Measurements from ENCODE around the gene LRRC45. TPM values are rescaled to one million over a fixed set of nuclear protein-coding genes. Genes with fewer than 3 reads are reported as not detected.

The LRRC45 gene
- total and polyA plus RNA-seq, 2 experiments from 2014 or later = 16.1 to 40.7 TPM

GRCh38 chr17:82064433-82065192 lies 41.5 kb downstream of the LRRC45 start (continued):
- TF ChIP-seq ZNF462 (CRISPR knock-in tag; IDR thresholded peaks at IDR 0.05) (no peak), ZNF331 (CRISPR knock-in tag; IDR thresholded peaks at IDR 0.05; ENCODE audit: low read depth) (no peak), NANOG (IDR thresholded peaks at IDR 0.05; ENCODE audit: borderline replicate concordance) (no peak), POLR2AphosphoS5 (IDR thresholded peaks at IDR 0.05; ENCODE audit: low read depth) (no peak), JUNB (IDR thresholded peaks at IDR 0.05; ENCODE audit: unreplicated experiment) (no peak), STAT1 (IDR thresholded peaks at IDR 0.05; ENCODE audit: unreplicated experiment) (no peak), ETS1 (IDR thresholded peaks at IDR 0.05) (no peak), CREB1 (CRISPR knock-in tag; IDR thresholded peaks at IDR 0.05; ENCODE audit: low read depth) (no peak), CTCF (conservative IDR thresholded peaks at IDR 0.05; ENCODE audit: low read depth in 2 of 2) (no peak), EZH2phosphoT487 (IDR thresholded peaks at IDR 0.05; ENCODE audit: unreplicated experiment) (no peak)
